ENCODE data around the gene SFXN3. TPM values are rescaled to one million over a fixed set of nuclear protein-coding genes. Genes with fewer than 3 reads are reported as not detected.

The SFXN3 gene
- total and polyA plus RNA-seq, 2 of the 13 experiments (the other 11 are each of a cell fraction or from before 2014, with no cell fraction given), result 16.8 to 71.5 TPM

GRCh38 chr10:100986623-100986951 lies 44.4 kb upstream of the SFXN3 start (continued):
- TF ChIP-seq DBP (CRISPR knock-in tag; IDR thresholded peaks at IDR 0.05; ENCODE audit: not compliant biosample characterization) (no peak), POLR2G (IDR thresholded peaks at IDR 0.05; ENCODE audit: low read depth, low read length) (no peak), THAP7 (CRISPR knock-in tag; IDR thresholded peaks at IDR 0.05) (no peak), ISX (CRISPR knock-in tag; conservative IDR thresholded peaks at IDR 0.05) (no peak), IRX3 (CRISPR knock-in tag; IDR thresholded peaks at IDR 0.05; ENCODE audit: borderline replicate concordance, low read depth) (peak; percentile 67; the same call in 1 of the 2 replicates), ZNF264 (CRISPR knock-in tag; IDR thresholded peaks at IDR 0.05) (0 out of 2 replicates have a peak, but pooled peaks have one; percentile 4), NFE2L2 (IDR thresholded peaks at IDR 0.05; ENCODE audit: low read length) (no peak), AKAP8 (CRISPR knock-in tag; IDR thresholded peaks at IDR 0.05) (no peak; the same call in 1 of the 2 replicates), ZNF253 (CRISPR knock-in tag; IDR thresholded peaks at IDR 0.05; ENCODE audit: borderline replicate concordance) (no peak), CAMTA2 (CRISPR knock-in tag; IDR thresholded peaks at IDR 0.05; ENCODE audit: borderline replicate concordance) (no peak), POLR2AphosphoS2 (IDR thresholded peaks at IDR 0.05; ENCODE audit: low read depth, low read length) (no peak), ZNF782 (CRISPR knock-in tag; IDR thresholded peaks at IDR 0.05; ENCODE audit: borderline replicate concordance) (no peak), ZNF276 (CRISPR knock-in tag; IDR thresholded peaks at IDR 0.05; ENCODE audit: low read depth) (no peak), ZNF232 (CRISPR knock-in tag; IDR thresholded peaks at IDR 0.05; ENCODE audit: borderline replicate concordance) (0 out of 2 replicates have a peak, but pooled peaks have one; percentile 49), ZNF263 (CRISPR knock-in tag; IDR thresholded peaks at IDR 0.05) (0 out of 2 replicates have a peak, but pooled peaks have one; percentile 10), FOXO1 (CRISPR knock-in tag; IDR thresholded peaks at IDR 0.05) (0 out of 2 replicates have a peak, but pooled peaks have one; percentile 3), REL (CRISPR knock-in tag; conservative IDR thresholded peaks at IDR 0.05) (peak; percentile 30; the same call in 1 of the 2 replicates), HOXA5 (CRISPR knock-in tag; IDR thresholded peaks at IDR 0.05) (0 out of 2 replicates have a peak, but pooled peaks have one; percentile 3), ZNF703 (CRISPR knock-in tag; IDR thresholded peaks at IDR 0.05; ENCODE audit: borderline replicate concordance) (no peak), FOXP4 (CRISPR knock-in tag; IDR thresholded peaks at IDR 0.05) (no peak; the same call in 1 of the 2 replicates), AHR (CRISPR knock-in tag; IDR thresholded peaks at IDR 0.05) (no peak), ZNF598 (CRISPR knock-in tag; IDR thresholded peaks at IDR 0.05; ENCODE audit: borderline replicate concordance) (0 out of 2 replicates have a peak, but pooled peaks have one; percentile 4), HDAC2 (CRISPR knock-in tag; IDR thresholded peaks at IDR 0.05) (no peak), SNAPC5 (CRISPR knock-in tag; IDR thresholded peaks at IDR 0.05; ENCODE audit: borderline replicate concordance) (0 out of 2 replicates have a peak, but pooled peaks have one; percentile 19)
